Left forelimb (tissue), 1 donor: ENCODE measurements around the gene MESP1.
A peak's percentile ranks its signal among the peaks of the same experiment; 100 is the strongest.

ENCODE experiments used
- DNase-seq: peaks from one replicate; pipeline ENCODE4 v3.0.0-alpha.2; 2018; ENCODE audit warnings: low spot score

MESP1 gene

DNA sequence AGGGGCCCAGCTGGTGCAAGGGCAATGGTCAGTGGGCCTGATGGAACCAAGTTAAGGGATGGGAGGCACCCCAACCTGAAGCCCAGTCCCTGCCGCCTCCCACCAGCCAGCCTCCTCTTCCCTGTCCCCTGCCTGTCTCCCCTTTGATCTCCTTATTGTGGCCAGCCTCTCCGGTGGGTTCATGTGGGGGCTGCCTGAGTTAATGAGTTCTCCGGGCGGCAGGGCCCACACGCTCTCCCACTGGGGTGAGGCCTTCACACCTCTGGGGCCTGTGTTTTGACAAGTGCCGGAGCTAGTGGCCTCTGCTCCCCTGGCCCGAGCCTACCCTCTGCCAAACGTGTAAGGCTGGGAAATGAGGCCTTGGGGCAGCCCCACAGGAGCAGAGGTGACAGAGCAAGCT is 7.2 kb upstream of the MESP1 start:
- DNase-seq: no peak

DNA sequence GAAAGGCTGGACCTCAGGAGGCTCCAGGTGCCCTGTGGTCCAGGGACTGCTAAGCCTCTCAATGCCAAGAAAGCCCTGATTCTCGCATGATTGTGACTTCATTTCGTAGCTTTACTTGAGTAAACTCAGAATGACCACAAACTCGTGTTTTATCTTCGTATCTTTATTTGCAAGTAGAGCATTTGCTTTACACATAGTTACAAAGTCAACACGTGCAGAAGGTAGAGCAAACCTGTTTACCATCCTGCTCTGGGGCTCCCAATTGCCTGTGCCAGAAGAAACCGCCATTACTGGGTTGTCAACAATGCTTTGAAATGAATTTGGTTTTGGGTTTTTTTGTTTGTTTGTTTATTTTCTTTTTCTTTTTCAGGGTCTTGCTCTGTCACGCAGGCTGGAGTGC is 5.8 kb upstream of the MESP1 start:
- no peak for DNase-seq

DNA sequence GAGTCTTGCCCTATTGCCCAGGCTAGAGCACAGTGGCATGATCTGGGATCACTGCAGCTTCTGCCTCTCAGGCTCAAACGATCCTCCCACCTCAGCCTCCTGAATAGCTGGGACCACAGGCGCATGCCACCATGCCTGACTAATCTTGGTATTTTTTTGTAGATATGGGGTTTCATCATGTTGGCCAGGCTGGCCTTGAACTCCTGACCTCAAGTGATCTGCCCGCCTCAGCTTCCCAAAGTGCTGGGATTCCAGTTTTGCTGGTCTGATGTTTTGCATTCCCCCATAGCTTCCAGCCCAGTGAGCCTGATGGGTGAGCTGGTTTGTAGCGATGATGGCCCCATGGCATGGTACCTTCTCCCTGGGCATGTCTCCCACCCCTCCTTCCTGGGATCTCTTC is 4.7 kb upstream of the MESP1 start:
- no peak for DNase-seq

DNA sequence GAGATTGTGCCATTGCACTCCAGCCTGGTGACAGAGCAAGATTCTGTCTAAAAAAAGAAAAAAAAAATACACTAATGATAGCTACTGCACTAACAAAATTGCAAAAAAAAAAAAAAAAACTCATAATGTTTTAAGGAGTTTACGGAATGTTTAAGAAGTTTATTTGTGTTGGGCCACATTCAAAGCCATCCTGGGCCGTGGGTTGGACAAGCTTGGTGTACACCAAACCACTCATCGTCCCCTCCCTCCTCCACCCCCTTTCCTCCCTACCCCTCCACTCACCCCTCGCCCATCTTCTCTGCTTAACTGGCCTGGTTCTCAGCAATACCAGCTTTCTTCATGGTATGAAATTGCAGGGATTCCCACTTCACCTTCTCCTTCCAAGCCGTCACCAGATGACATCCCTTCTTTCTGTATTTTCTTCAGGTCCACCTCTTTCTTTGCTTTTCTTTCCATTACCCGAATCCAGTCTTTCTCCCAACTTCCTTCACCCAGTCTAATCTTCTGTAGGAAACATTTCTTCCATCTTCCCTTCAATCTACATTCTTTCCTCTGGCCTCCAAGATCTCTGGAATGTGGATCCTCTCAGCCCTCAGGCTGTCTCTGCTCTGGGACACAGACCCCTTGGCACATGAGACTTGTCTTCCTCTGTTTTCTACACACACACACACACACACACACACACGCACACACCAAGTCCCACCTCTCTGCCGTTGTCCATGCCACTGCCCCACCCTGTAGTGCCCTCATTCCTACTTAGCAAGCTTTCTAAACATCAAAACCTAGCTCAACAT is 3.5 kb upstream of the MESP1 start:
- DNase-seq: no peak

DNA sequence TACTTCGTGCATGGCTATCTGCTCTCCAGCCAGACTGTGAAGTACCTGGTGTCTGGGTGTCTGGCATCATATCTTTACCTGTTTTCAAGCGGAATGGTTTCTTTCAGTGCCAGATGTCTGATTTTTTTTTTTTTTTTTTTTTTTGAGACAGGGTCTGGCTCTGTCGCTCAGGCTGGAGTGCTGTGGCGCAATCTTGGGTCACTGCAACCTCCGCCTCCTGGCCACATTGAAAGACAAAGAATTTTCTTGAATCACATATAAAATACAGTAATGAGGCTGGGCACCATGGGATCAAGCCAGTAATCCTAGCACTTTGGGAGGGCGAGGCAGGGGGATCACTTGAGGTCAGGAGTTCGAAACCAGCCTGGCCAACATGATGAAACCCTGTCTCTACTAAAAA is 2.8 kb upstream of the MESP1 start:
- DNase-seq: no peak

DNA sequence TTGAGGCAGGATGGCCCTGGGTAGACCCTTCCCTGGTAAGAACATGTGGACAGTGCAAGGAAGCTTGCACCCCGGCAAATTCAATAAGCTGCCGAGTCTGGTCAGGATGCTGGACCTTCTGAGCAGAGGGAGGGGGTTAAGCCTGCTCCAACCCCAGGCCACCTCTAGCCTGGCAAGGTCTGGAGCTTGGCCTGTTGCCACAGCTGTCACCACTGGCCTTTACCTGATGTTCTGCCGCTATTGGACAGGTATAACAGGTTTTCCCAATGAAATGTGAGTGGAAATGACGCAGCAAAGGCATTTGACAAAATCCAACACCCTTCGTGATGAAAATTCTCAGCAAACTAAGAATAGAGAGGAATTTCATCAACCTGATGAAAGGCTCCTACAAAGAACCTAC is 699 bp upstream of the MESP1 start:
- DNase-seq: peak; percentile 18

DNA sequence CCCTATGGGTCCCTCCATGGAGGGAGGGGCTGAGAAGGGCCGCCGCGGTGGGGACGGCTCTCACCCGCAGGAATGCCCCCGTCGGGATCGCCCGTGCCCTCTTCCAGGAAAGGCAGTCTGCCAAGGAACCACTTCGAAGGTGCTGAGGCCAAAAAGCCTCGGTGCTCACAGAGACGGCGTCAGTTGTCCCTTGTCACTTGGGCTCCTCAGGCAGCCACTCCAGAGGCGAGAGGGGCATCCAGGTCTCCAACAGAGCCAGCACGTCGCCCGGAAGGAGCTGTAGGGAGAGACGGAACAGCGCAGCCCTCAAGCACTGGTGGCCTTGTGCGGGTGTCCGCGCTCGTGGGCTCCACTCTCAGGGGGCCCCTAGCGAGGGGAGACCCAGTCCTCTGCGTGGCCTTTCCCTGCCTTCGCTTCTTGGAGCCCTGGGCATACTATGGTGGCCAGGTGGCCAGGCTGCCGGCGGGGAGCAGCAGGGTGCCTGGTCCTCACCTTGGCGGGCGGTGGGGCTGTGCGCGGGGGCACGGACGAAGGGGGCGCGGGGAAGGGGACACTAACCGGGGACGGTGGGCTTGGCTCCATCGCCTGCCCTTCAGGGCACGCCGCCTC is 994 bp downstream of the MESP1 start:
- no peak for DNase-seq

DNA sequence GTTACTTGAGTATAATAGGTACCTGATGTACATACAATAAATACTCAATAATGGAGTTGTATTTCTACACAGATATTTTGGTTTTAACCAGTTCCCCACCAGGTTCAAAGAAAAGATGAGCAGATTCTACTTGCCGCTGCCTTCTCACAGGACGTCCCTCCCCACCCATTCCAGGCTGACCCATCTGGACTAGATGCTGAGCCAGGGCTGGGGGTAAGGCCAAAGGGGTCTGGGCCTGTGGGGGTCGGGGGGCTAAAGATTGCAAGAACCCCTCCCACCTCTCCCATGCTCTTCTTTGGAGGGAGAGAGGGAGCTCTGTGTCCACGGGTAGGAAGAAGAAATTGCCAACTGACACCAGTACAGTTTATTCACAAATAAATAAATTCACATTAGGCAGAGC is 1.5 kb downstream of the MESP1 start:
- DNase-seq: no peak

DNA sequence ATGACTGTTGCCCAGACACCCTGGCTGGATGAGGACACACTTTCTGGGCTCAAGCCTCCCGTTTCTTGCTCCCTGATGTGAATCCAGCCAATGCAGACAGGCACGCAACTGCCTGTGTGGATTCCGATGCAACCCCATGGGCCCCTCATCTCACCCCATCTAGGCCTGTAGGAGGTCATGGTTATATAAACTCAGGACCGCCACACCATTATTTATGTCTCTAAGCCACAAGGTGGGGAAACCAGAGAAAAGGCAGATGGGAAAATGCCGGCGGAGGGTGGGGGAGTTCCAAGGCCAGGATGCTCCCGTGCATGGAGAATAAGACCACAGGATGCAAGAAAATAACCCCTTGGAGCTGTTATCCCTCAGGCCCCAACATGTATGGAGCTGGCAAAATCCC is 2.0 kb downstream of the MESP1 start:
- no peak for DNase-seq

DNA sequence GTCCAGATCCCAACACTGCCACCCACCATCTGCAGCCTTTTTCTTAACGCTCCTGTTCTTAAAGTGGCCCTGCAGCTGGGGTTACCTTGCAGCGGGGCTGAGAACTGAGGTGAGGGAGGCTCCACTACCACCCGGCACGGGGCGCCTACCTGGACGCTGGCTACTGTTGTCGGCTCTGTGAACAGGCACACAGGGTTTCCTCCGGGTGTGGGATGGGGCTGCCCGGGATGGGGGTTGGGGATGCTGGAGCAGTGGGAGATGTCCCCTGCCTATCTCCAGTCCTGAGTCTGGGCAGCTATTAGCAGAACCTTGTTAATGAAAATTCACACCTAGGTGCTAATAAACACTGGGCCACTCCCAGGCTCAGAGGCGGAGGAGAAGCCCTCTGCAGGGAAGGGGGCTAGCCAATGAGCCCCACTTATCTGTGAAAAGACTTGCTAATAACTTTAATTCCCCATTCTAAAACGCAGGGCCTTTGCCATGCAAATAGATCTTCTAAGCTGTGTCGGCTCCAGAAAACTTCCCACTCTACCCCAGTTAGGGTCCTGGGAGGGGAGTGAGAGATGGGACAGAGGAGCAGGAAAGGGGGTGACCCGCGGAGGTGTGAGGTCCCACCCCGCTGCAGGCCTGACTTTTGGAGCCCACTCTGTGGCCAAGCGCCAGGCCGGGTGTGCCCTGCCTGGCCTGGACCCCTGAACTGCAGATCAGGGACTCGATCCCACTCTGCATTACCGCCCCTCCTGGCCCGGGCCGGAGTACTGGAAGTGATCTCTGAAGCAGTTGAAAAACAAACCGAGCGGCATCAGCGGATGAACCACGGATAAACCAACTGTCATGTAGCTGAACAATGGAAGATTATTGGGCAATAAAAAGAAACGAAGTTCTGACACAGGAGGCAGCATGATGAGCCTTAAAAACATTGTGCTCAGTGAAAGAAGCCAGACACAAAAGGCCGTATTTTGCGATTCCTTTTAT is 3.1 kb downstream of the MESP1 start:
- DNase-seq: no peak

DNA sequence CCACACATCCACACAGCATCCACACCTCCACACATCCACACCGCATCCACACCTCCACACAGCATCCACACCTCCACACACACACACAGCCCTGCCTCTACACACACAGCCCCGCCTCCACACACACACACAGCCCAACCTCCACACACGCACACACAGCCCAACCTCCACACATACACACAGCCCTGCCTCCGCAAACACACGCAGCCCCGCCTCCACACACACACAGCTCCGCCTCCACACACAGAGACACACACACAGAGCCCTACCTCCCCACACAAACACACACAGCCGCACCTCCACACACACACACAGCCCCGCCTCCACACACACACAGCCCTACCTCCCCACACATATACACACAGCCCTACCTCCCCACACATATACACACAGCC is 4.7 kb downstream of the MESP1 start:
- DNase-seq: no peak

DNA sequence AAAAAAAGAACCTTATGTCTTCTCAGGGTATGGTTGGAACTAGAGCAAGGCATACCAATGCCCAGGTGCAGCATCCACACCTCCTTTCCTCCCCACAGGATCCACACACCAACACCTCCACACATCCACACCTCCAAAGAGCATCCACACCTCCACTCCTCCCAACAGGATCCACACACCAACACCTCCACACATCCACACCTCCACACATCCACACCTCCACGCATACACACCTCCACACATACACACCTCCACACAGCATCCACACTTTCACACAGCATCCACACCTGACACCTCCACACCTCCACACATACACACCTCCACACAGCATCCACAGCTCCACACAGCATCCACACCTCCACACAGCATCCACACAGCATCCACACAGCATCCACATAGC is 5.3 kb downstream of the MESP1 start:
- DNase-seq: no peak

DNA sequence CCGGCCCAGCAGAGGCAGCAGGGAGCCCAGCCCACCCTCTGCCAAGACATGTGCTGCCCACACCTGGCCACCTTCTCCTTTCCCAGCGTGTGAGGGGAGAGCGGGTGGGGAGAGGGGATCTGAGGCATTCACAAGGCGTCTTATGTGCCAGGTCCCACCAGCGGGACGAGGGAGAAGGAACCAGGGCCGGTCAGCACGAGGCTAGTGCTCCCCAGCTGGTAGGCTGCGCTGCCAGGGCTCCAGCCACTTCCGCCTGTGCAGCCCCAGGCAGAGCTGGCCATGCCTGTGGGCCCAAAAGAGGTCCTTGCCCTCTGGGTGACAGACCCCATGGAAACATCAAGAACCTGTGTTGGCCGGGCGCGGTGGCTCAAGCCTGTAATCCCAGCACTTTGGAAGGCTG is 5.9 kb downstream of the MESP1 start:
- DNase-seq: no peak

DNA sequence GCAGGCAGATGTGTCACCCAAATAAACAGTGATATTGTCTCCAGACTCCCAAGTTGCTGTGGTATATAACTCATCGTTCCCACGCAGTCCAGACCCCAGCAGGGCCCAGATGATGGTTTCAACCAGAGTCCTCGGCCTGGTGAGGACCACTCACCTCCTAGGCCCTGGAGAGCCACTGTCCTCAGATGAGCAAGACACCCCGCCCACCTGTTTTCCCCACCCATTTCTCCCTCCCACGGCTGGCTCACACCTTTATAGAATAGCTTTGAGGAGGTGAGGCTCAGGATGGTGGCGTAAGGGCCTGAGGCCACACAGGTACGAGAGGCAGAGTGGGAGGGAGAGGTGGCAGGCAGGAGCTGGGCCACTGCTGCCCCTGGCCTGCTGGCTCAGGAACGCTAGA is 7.5 kb downstream of the MESP1 start:
- DNase-seq: no peak

DNA sequence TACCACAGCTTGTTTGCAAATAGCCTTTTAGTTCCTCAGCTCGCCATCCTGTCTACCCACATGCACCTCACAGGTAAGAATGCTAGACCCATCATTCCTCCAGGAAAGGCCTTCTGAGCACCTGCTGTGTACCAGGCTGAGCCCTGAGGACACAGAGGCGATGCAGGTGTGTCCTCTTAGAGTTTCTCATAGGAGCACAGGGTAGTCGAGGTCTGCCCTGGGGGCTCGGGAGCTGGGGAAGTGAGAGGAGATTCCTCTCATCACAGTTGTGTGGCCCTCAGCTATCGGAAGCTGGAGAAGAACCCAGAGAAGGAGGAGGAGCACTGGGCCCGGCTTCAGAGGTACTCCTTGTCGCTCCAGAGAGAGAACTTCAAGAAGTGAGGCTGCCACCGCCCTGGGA is 8.0 kb downstream of the MESP1 start:
- no peak for DNase-seq

DNA sequence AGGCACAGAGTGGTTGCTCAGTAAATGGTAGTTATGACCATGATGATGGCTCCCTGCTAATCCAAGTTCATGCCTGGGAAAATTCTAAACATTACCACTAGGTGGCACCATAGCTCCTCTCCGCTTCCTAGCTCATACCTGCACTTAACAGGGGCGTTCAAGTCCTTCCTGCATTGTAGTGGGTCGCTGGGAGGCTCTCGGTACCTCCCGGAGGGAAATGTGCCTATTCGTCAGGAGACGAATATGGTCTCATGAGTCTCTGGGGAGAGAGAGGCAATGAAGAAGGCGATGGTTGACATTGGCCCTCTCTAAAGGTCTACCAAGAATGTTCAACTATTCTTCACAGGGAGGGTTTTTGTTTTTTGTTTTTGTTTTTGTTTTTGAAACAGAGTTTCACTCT is 10.9 kb downstream of the MESP1 start:
- DNase-seq: no peak

DNA sequence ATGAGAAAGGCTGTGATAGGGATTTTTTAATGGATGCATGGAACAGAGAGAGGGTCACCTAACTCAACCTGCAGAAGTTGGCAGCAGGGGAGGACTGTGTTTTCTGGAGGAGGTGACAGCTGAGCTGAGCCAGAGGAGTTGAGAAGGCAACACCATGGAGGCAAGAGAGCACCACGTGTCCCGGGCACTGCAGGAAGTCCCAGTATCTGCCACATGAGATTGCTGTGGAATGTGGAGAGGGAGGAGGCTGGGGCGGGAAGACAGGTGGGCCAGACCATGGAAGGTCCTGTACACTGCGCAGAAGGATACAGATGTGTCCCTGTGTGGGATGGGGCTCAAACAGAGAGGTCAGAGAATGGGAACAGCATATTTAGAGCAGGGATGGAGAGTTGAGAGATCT is 15.3 kb downstream of the MESP1 start:
- DNase-seq: no peak

DNA sequence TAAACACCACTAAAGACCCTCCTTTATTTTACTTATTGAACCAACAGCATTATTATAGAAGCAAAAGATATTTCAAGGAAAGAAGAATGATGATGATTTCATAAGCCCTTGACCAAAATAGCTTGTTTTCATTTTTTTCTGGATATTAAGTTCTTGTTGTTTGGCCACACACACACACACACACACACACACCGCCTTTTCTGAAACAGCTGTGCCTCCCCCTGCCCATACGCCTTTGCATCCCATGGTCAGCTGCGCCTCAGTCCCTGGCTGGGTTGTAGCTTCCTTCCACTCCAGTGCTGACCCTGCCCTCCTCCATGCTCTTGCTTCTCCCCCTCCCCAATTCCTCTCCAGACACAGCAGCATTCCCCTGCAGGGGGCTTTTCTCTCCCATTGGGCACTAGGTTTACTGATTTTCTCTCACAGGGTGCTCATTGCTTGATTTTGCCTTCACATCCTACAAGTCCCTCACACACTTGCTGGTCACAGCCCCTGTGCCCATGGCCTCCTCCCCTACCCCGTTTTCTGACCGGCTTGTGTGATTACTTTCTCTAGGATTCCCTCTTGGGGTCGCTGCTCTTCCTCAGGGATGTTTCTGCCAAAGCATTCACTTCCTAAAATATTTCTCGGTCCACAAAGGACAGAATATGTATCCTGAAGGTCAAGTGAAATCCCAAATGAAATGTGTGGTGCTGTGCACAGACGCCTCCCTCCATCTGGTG is 18.4 kb downstream of the MESP1 start:
- DNase-seq: no peak

DNA sequence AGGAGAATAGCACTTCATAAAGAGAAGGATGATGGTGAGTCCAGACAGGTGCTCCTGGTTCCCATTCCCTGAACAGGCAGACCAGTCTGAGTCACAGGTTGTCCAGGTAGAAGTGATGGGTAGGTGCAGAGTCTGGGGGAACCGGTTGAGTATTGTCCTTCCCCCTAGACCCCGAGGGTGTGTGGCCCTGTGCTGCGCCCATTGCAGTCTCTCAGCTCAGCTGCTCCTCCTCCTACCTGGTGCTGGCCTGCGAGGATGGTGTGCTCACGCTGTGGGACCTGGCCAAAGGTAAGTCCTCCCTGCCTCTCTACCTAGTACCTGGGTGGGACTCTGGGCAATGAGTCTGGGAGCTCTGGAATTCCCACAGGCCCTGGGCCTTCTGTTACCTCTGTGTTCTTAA is 19.8 kb downstream of the MESP1 start:
- no peak for DNase-seq

DNA sequence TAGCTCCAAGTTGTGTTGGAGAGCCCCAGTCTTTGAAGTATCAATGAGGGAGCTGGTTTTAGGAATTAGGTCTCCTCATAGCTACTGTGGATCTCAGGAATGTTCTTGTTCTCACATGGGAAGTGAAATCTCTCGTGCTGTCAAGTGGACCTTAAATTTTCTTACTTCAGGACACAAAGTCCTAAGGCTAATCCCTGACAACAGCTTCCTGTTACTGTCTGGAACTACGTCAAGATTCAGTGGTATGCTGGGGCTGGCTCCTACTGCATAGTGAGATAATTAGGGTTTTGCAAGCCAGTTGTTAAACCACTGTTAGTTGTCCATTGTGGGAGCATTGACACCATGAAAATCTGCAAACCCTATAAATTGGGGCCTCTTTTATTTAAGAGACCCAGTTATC is 22.8 kb downstream of the MESP1 start:
- no peak for DNase-seq

DNA sequence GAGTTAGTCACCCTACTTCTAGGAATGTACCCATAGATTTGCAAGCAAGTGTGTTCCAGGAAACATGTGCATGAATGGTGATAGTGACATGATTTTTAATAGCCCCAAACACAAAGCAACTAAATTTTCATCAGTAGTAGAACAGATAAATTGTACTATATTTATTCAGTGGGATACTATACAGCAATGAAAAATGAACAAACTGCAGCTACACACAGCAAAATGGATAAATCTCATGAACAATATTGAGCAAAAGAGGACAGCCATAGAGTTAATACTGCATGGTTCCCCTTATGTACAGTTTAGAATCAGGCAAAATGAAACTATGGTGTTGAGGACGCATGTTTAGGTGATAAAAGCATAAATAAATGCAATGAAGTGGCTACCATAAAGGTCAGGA is 26.0 kb downstream of the MESP1 start:
- no peak for DNase-seq

DNA sequence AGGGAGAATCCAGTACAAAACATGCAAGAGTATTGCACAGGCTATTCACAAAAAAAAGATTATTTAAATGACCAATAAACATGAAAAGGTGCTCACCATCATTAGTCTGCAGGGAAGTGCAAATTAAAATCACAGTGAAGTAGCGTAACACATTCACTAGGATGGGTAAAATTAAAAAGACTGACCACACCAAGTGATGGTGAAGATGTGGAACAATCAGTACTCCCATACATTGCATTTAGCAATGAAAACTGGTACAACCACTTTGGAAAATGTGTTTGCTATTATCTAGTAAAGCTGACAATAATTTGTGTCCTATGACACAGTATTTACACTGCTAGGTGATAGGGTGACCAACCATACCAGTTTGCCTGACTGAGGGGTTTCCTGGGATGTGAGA is 26.4 kb downstream of the MESP1 start:
- no peak for DNase-seq
